Renal cortex interstitium (tissue), 11 donors: ENCODE results near the gene EBI3. TPM values are rescaled to one million over a fixed set of nuclear protein-coding genes. Genes with fewer than 3 reads are reported as not detected.
"Not testable (repeated sequence)": the region's sequence is repeated elsewhere in the genome, so short reads cannot be mapped to it uniquely, and the experiment has no call there.

Source experiments
- DNase-seq, 11 donors: peaks; one replicate each; pipeline ENCODE4 v3.0.0-alpha.2; 2013; ENCODE audit warnings: low read depth in 9 of 11, low spot score in 4 of 11; ENCODE audit errors: extremely low read depth in 1 of 11
- polyA plus RNA-seq, 3 donors: library from polyadenylated mRNA; unstranded; fragments of 120-200 nt; gene quantifications; one replicate each; pipeline ENCODE4 v1.2.1, GENCODE V29; 2013; ENCODE audit not compliant: insufficient read length in 3 of 3

Gene EBI3
- polyA plus RNA-seq, 3 donors: 0.36 to 0.82 (median 0.54) TPM

DNA sequence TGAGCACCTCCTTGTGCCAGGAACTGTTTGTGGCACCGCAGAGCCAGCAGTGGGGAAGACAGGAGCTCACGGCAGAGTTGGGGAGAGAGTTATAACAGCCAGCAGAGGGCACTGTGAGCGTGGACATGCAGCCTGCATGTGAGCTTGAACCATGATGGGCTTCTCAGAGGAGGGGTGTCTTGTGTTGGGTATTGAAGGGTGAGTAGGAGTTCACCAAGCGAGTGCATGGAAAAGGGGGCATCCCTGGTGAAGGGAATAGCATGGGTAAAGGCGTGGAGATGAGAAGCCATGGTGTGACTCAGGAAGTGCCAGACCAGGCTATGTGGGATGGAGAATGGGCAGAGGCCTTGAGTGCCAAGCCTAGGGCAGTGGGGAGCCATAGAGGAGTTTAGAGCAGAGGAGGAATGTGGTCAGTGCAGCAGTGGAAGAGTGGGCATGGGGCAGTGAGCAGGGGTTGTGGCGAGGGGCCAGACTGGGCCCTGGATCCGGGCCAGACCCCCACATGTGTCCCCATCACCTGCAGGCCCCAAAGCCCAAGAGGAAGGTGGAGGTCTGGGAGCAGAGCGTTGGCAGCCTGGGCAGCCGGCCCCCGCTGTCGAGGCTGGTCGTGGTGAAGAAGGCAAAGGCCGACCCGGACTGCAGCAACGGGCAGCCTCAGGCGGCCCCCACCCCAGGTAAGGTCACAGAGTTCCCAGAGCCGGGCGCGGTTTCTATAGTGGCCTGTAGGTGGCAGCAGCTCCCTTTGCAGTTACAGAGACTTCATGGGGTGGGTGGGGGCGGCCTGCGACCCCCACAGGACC is 38.0 kb downstream of the EBI3 start:
- peak in 1 of 11 donors; percentile 13 for DNase-seq

DNA sequence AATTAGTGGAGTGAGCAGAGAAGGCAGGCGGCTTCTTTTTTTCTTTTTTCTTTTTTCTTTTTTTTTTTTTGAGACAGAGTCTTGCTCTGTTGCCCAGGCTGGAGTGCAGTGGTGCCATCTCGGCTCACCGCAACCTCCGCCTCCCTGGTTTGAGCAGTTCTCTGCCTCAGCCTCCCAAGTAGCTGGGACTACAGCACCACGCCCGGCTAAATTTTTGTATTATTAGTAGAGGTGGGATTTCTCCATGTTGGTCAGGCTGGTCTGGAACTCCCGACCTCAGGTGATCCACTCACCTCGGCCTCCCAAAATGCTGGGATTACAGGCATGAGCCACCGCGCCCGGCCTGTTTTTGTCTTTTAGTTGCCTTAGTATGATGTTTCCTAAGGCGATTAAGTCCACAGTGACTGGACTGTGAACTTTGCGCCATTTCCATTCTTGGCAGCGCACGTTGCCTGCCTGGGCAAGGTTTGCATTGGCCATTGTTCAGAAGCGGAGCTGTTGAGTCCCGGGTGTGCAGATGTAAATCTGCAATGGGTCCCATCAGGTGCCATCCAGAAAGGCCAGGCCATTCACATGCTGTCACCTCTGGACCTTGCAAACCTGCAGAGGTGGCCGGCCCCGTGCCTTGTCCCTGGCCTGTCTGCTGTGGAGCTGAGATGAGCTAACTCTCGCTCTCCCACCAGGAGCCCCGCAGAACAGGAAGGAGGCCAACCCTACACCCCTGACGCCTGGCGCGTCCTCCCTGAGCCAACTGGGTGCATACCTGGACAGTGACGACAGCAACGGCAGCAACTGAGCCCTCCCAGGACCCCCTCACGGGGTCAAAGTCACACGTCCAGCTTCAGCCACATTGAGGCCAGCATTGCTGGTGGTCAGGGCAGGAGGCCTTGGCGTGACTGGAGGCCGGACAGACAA is 38.8 kb downstream of the EBI3 start:
- no peak for DNase-seq

- DNase-seq: no peak
Observed at GRCh38 chr19:4268816-4269430, 39.6 kb downstream of the EBI3 start.

GRCh38 chr19:4272894-4273293 is 43.6 kb downstream of the EBI3 start:
- no peak for DNase-seq

GRCh38 chr19:4274321-4274686 is 45.0 kb downstream of the EBI3 start:
- DNase-seq: not testable (repeated sequence)

- no peak for DNase-seq
Observed at GRCh38 chr19:4277191-4277696, 47.9 kb downstream of the EBI3 start.

GRCh38 chr19:4278010-4278409 is 48.7 kb downstream of the EBI3 start:
- DNase-seq: no peak

GRCh38 chr19:4278419-4279266 is 49.3 kb downstream of the EBI3 start, which contains the start of gene SHD:
Gene SHD (plus strand): TSS chr19:4279266. CDS start chr19:4280064, 798 bp downstream.
- peak in 3 of 11 donors; percentile 30 to 33 (median 31) for DNase-seq

DNA sequence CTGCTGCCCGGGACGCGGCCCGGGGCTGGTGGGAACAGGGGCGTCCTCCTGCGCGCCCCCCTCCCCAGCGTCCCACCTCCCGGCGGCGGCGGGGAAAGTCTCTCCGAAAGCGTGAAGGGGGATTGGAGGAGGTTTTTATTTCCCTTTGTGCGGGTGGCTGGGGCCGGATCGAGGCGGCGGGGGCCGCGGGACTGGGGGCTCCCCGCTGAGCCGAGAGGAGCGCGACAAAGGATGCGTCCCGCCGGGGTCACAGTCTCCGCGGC is 49.9 kb downstream of the EBI3 start:
- peak in 1 of 11 donors; percentile 11 for DNase-seq

- DNase-seq: no peak
Observed at GRCh38 chr19:4279530-4280422, 50.5 kb downstream of the EBI3 start.

DNA sequence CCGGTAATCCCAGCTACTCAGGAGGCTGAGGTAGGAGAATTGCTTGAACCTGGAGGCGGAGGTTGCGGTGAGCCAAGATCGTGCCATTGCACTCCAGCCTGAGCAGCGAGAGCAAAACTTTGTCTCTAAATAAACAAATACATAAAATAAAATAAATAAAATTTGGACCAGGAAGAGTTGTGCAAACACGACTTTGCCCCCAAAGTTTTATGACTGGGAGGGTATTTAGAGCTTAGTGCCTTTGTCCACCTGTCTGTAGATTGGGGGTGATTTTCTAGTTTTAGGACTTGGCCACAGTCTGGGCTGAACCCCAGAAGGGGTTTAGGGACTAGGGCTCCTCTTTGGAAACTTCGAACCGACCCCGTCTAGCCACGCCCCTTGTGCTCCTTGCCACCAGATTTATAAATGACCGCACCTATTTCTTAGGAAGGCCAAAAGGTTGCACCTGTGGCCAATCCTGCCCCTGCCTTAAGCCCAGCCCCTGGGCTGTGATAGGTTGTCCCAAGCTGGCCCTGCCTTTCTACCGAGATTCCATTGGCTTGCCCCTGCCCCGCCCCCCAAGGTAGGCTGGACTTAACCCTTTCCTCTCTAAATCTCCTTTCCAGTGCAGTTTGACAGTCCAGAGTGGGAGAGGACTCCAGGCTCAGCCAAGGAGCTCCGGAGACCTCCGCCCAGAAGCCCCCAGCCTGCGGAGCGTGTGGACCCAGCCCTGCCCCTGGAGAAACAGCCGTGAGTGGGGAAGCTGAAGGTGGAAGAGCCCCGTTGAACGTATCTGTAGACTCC is 55.0 kb downstream of the EBI3 start:
- DNase-seq: no peak

DNA sequence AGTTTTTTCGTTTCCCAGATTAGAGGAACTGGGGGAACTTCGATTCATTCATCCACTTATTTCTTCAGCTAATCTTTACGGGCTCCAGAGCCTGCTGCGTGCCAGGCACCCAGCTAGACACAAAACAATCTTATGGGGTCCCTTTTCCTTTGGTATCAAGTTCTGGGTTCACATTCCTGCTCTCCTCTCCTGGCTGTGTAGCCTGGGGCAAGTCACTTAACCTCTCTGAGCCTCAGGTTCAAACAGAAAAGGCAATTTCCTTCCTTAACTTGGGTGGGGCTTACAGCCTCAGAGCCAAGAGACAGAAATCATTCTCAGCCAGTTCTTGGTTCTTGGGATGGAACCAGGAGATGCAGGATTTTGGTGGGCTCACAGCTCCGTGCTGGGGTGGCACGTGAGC is 55.7 kb downstream of the EBI3 start:
- DNase-seq: no peak

GRCh38 chr19:4286141-4286540 is 56.8 kb downstream of the EBI3 start:
- DNase-seq: not testable (repeated sequence)
